ENCODE measurements around the gene AAMDC.
"Not testable (repeated sequence)": the region's sequence is repeated elsewhere in the genome, so short reads cannot be mapped to it uniquely, and the experiment has no call there.

DNA sequence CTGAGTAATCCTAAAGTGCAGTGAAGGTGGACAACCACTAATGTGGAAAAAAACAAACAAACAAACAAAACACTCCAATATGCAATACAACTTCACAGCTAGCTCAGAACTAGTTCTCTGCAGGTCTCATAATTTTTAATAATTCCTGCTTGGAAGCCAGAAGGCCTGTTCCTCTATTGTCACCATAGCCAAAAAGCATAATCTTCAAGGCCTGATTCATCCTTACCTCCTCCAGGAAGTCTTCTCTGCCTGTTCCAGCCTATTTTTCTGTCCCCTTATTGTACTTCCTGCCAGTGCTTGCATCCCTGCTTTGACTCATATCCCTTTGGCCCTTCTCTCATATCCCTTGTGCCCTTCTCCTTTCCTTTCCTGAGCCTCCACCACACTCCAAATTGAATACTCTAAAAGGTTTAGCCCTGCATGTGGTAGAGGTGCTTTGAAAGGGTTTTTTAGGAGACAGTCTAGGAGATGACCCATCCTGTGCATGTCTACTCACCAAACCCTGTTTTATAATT, 69.2 kb downstream of the AAMDC start:
- TF ChIP-seq, protein P1, sequence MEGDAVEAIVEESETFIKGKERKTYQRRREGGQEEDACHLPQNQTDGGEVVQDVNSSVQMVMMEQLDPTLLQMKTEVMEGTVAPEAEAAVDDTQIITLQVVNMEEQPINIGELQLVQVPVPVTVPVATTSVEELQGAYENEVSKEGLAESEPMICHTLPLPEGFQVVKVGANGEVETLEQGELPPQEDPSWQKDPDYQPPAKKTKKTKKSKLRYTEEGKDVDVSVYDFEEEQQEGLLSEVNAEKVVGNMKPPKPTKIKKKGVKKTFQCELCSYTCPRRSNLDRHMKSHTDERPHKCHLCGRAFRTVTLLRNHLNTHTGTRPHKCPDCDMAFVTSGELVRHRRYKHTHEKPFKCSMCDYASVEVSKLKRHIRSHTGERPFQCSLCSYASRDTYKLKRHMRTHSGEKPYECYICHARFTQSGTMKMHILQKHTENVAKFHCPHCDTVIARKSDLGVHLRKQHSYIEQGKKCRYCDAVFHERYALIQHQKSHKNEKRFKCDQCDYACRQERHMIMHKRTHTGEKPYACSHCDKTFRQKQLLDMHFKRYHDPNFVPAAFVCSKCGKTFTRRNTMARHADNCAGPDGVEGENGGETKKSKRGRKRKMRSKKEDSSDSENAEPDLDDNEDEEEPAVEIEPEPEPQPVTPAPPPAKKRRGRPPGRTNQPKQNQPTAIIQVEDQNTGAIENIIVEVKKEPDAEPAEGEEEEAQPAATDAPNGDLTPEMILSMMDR (conservative IDR thresholded peaks at IDR 0.05 in 1 of 2, IDR thresholded peaks at IDR 0.05 in 1 of 2; ENCODE audit: low read depth in 1 of 2, low read length in 2 of 2) = not testable (repeated sequence)
- TF ChIP-seq EZH2 (IDR thresholded peaks at IDR 0.05; ENCODE audit: low read length, missing control alignments) = not testable (repeated sequence)

All from fibroblast of lung (primary cell).